ENCODE results near the gene KATNAL2. TPM values are rescaled to one million over a fixed set of nuclear protein-coding genes. Genes with fewer than 3 reads are reported as not detected.
"Not testable (repeated sequence)": the region's sequence is repeated elsewhere in the genome, so short reads cannot be mapped to it uniquely, and the experiment has no call there.

The KATNAL2 gene
- total RNA-seq, 1 experiment from 2014 or later, result 9.0 TPM

DNA sequence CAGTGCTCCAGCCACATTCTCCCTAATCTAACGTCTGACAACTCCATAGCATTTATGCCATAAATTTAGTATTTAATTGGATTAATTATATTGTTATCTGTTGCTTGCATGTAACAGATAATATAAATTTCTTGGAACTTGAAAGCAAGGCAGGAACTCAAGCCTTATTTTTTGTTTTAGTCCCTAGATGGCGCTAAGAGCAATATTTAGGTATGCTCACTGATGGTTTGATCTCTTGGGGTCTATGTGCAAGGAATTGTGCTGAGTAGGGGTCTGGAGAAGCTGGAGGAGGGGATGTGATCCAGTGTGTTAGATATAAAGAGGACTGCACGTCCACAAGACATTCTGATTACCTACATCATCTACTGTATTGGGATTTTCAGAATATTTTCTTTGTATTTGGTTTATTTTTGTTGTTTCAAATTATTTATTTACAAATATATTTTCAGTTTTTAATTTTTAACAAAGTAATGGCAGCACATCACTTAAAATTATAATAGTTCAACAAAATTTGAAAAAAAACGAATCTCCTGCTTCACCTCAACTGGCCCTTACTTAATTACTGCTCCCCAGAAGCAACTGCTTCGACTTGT, 32.8 kb downstream of the KATNAL2 start:
- intact Hi-C loops (cut with micrococcal nuclease; ENCODE audit: unreplicated experiment), result no loop called here
- Histone ChIP-seq H3K4me2 (no peak overlapping the region), H3K79me2 (ENCODE audit: low read depth) (no peaks in the 10 kb centered on the region), H4K20me1 (ENCODE audit: insufficient read depth) (no peaks in the 10 kb centered on the region), H3K9me3 (ENCODE audit: insufficient read depth, low read depth) (no peaks in the 10 kb centered on the region), H2AFZ (no peak overlapping the region), H3K9me2 (ENCODE audit: insufficient read depth) (no peaks in the 10 kb centered on the region), H3K4me3 (no peak overlapping the region), H3K4me1 (replicated peaks; ENCODE audit: insufficient read depth) (no peaks in the 10 kb centered on the region), H3F3A (ENCODE audit: insufficient read depth, low read depth) (no peaks in the 10 kb centered on the region), H3K36me3 (ENCODE audit: low read depth) (no peaks in the 10 kb centered on the region), H3K27ac (no peak overlapping the region), H3K27me3 (ENCODE audit: insufficient read depth, low read depth) (no peaks in the 10 kb centered on the region)
- TF ChIP-seq EZH2 (IDR thresholded peaks at IDR 0.05; ENCODE audit: low read depth), result no peak
- TF ChIP-seq, protein P1, sequence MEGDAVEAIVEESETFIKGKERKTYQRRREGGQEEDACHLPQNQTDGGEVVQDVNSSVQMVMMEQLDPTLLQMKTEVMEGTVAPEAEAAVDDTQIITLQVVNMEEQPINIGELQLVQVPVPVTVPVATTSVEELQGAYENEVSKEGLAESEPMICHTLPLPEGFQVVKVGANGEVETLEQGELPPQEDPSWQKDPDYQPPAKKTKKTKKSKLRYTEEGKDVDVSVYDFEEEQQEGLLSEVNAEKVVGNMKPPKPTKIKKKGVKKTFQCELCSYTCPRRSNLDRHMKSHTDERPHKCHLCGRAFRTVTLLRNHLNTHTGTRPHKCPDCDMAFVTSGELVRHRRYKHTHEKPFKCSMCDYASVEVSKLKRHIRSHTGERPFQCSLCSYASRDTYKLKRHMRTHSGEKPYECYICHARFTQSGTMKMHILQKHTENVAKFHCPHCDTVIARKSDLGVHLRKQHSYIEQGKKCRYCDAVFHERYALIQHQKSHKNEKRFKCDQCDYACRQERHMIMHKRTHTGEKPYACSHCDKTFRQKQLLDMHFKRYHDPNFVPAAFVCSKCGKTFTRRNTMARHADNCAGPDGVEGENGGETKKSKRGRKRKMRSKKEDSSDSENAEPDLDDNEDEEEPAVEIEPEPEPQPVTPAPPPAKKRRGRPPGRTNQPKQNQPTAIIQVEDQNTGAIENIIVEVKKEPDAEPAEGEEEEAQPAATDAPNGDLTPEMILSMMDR (conservative IDR thresholded peaks at IDR 0.05), result peak; percentile 67
- ChIA-PET CTCF (no interaction called here), POLR2A (ENCODE audit: unreplicated experiment) (no interaction called here)
- no peak for DNase-seq
- BruUV-seq (replicated peaks), result no TSS peak

DNA sequence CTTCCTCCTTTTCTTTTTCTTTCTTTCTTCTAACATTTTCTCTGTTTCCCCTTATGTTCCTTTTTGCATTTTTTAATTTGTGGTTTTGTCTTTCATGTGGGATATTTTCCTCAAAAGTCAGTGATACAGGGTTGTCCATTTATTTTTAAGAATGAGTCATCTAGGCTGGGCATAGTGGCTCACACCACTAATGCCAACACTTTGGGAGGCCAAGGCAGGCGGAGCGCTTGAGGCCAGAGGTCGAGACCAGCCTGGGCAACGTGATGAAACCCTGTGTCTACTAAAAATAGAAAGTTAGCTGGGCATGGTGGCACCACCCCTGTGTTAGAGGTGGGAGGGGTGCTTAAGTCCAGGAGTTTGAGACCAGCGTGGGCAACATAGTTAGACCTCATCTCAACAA, 35.8 kb downstream of the KATNAL2 start:
- POLR2A ChIA-PET (ENCODE audit: unreplicated experiment), result no interaction called here
- DNase-seq, result no peak
- CTCF ChIA-PET, result no interaction called here

DNA sequence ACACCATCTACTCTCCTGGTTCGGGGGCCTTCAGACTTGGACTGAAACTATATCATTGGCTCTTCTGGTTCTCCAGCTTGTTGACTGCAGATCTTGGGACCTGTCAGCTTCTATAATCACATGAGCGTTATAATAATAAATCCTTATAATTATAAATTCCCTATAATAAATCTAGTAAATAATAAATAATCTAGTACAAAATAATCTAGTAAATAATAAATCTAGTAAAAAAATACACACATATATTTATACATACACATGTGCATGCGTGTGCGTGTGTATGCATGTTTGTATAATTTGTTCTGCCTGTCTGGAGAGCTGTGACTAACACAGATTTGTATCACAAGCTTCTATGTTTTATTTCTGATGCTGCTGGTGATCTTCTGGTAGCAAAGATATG, 40.8 kb downstream of the KATNAL2 start:
- no peak overlapping the region for H3K27ac ChIP-seq
- POLR2A ChIA-PET (ENCODE audit: unreplicated experiment), result no interaction called here
- H3K79me2 ChIP-seq (ENCODE audit: low read depth), result no peaks in the 10 kb centered on the region
- no peaks in the 10 kb centered on the region for H3F3A ChIP-seq (ENCODE audit: insufficient read depth, low read depth)
- H4K20me1 ChIP-seq (ENCODE audit: insufficient read depth), result no peaks in the 10 kb centered on the region
- no peak for DNase-seq
- BruUV-seq (replicated peaks), result no TSS peak
- no peak overlapping the region for H3K4me3 ChIP-seq
- H3K4me1 ChIP-seq (replicated peaks; ENCODE audit: insufficient read depth), result no peaks in the 10 kb centered on the region
- H2AFZ ChIP-seq, result no peak overlapping the region
- no peak for TF ChIP-seq EZH2 (IDR thresholded peaks at IDR 0.05; ENCODE audit: low read depth)
- TF ChIP-seq, protein P1 (conservative IDR thresholded peaks at IDR 0.05), result no peak
- H3K27me3 ChIP-seq (ENCODE audit: insufficient read depth, low read depth), result no peaks in the 10 kb centered on the region
- no peaks in the 10 kb centered on the region for H3K9me3 ChIP-seq (ENCODE audit: insufficient read depth, low read depth)
- H3K9me2 ChIP-seq (ENCODE audit: insufficient read depth), result no peaks in the 10 kb centered on the region
- no peak overlapping the region for H3K4me2 ChIP-seq
- CTCF ChIA-PET, result no interaction called here
- intact Hi-C loops (cut with micrococcal nuclease; ENCODE audit: unreplicated experiment), result no loop called here
- H3K36me3 ChIP-seq (ENCODE audit: low read depth), result no peaks in the 10 kb centered on the region

More for the DNA sequence above, 35.8 kb downstream of the KATNAL2 start:
- Histone ChIP-seq H3K36me3 (ENCODE audit: low read depth) (no peaks in the 10 kb centered on the region), H4K20me1 (ENCODE audit: insufficient read depth) (no peaks in the 10 kb centered on the region), H2AFZ (no peak overlapping the region), H3F3A (ENCODE audit: insufficient read depth, low read depth) (no peaks in the 10 kb centered on the region), H3K27ac (no peak overlapping the region), H3K9me2 (ENCODE audit: insufficient read depth) (no peaks in the 10 kb centered on the region), H3K79me2 (ENCODE audit: low read depth) (no peaks in the 10 kb centered on the region), H3K27me3 (ENCODE audit: insufficient read depth, low read depth) (no peaks in the 10 kb centered on the region), H3K4me3 (no peak overlapping the region), H3K9me3 (ENCODE audit: insufficient read depth, low read depth) (no peaks in the 10 kb centered on the region), H3K4me1 (replicated peaks; ENCODE audit: insufficient read depth) (no peaks in the 10 kb centered on the region), H3K4me2 (no peak overlapping the region)
- no TSS peak for BruUV-seq (replicated peaks)
- no peak for TF ChIP-seq EZH2 (IDR thresholded peaks at IDR 0.05; ENCODE audit: low read depth)
- TF ChIP-seq, protein P1 (conservative IDR thresholded peaks at IDR 0.05), result no peak
- intact Hi-C loops (cut with micrococcal nuclease; ENCODE audit: unreplicated experiment), result no loop called here

DNA sequence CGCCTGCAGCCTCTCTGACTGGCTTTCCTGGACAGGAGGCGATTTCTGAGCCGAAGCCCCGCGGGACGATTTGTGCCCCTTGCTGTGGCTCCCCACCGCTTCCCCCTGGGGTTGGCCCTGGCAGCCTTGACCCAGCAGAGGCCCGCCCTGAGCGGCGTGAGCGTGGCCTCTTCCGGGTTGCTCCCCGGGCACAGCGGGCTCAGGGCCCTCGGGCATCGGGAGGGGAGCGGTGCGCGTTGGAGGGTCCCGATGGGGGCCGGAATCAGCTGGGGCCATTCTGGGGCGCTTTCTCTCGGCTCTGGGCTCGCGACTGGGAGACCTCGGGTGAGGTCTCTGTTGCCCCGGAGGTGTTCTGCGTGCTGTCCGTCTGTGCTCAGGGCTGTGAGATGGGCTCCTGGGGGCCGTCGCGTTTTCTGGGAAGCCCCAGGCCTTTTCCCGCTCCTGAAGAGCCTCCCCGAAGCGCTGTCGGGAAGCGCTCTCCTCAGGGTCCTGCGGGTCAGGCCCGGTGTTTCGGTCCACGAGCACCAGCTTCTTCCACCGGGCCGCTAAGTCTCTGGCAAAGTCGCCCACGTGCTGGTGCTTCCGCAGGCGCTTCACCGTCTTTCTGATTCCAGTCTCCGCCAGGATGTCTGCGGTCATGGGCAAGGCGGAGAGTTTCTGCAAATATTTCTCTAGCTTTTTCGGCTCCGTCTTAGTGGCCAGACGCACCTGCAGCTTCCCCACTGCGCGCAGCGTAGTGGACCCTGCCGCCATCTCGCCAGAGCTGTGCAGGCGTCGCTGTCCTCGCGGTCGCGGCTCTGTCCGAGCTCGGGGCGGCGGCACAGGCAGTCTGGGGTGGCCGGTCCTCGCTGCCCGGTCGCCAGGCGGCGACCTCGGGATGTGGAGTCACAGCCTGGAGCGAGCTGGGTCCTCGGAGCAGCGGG, 46.5 kb downstream of the KATNAL2 start:
- H2AFZ ChIP-seq; H3K4me3 ChIP-seq; H3F3A ChIP-seq (ENCODE audit: insufficient read depth, low read depth); H3K9me3 ChIP-seq (ENCODE audit: insufficient read depth, low read depth); H3K27ac ChIP-seq; H3K36me3 ChIP-seq (ENCODE audit: low read depth); H3K4me1 ChIP-seq (replicated peaks; ENCODE audit: insufficient read depth); H3K4me2 ChIP-seq; intact Hi-C loops (cut with micrococcal nuclease; ENCODE audit: unreplicated experiment); POLR2A ChIA-PET (ENCODE audit: unreplicated experiment); H4K20me1 ChIP-seq (ENCODE audit: insufficient read depth); CTCF ChIA-PET; H3K79me2 ChIP-seq (ENCODE audit: low read depth); H3K9me2 ChIP-seq (ENCODE audit: insufficient read depth); H3K27me3 ChIP-seq (ENCODE audit: insufficient read depth, low read depth); BruUV-seq (replicated peaks); DNase-seq: not testable (repeated sequence)

DNA sequence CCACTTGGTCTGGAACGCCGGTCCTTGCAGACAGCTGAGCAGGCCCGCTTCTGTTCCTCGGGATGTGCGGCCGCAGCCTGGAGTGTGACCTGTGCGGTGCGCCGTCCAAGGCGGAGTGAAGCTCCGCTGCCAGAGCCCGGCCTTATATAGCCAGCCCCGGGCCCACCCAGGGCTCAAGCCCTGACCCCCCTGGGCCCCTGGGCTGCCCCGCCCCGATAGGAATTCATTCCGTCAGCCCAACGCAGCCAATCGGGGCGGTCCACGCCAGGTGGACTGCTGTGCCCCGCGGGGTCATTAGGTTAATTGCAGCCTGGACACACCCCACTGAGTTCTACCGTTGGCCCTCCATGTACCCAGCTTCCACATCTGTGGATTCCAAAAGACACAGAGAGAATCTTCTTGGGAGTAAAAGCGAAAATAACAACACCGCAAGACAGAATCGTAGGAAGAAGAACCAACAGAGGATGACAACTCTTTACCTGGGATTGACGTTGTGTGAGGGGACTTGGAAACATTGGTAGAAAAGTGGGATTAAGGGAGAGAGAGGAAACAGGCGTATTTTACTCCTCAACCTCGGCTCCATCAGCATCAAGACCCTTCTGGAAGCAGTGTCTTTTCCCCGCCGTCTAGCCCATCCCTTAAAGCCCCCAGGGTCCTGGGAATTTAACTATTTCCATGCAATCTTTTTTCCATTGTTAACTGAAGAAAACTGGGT, 47.3 kb downstream of the KATNAL2 start:
- BruUV-seq (replicated peaks); intact Hi-C loops (cut with micrococcal nuclease; ENCODE audit: unreplicated experiment); POLR2A ChIA-PET (ENCODE audit: unreplicated experiment); H3K79me2 ChIP-seq (ENCODE audit: low read depth); H3K4me2 ChIP-seq; H3K9me2 ChIP-seq (ENCODE audit: insufficient read depth); H3K27me3 ChIP-seq (ENCODE audit: insufficient read depth, low read depth); H3K36me3 ChIP-seq (ENCODE audit: low read depth); H3K9me3 ChIP-seq (ENCODE audit: insufficient read depth, low read depth); H4K20me1 ChIP-seq (ENCODE audit: insufficient read depth); H3K4me3 ChIP-seq; H3K4me1 ChIP-seq (replicated peaks; ENCODE audit: insufficient read depth); H3F3A ChIP-seq (ENCODE audit: insufficient read depth, low read depth); H2AFZ ChIP-seq; CTCF ChIA-PET; H3K27ac ChIP-seq; DNase-seq: not testable (repeated sequence)

Data from PC-9 (cell line).